MCF 10A (cell line): ENCODE measurements around the gene RBM11. TPM values are rescaled to one million over a fixed set of nuclear protein-coding genes. Genes with fewer than 3 reads are reported as not detected.

Experiments
- BruUV-seq: library from RNA; stranded (reverse); fragments of 400-500 nt; replicated peaks from 2 replicates; lab custom pipeline; 2021; lab: Mats Ljungman, UMichigan
- CTCF ChIA-PET: fragments of 300-600 bp; sonication (Branson Sonifier 250); formaldehyde crosslinking; extraction: SDS; loops from one replicate; lab custom pipeline; 2021; ENCODE audit warnings: antibody characterized with exemption, inconsistent platforms; lab: Yijun Ruan, JAX
- POLR2A ChIA-PET: fragments of 300-600, 350-650 bp; sonication (Branson Sonifier 250); formaldehyde crosslinking; extraction: SDS; loops from one replicate; lab custom pipeline; 2020; ENCODE audit warnings: antibody characterized with exemption, inconsistent platforms; lab: Yijun Ruan, JAX
- DNase-seq: peaks from one replicate; pipeline ENCODE4 v3.0.0-alpha.2; 2018; ENCODE audit not compliant: unreplicated experiment
- H3K27ac Mint-ChIP-seq: one replicate; pipeline ENCODE4 v1.8.0; 2022; ENCODE audit warnings: mild to moderate bottlenecking, low read depth, mixed read lengths; ENCODE audit not compliant: unreplicated experiment
- H3K27me3 Mint-ChIP-seq: one replicate; pipeline ENCODE4 v1.8.0; 2022; ENCODE audit warnings: mixed read lengths; ENCODE audit not compliant: insufficient read depth, unreplicated experiment
- H3K36me3 Mint-ChIP-seq: one replicate; pipeline ENCODE4 v1.8.0; 2022; ENCODE audit warnings: mild to moderate bottlenecking, moderate library complexity, mixed read lengths; ENCODE audit not compliant: insufficient read depth, unreplicated experiment
- H3K4me1 Mint-ChIP-seq: one replicate; pipeline ENCODE4 v1.8.0; 2022; ENCODE audit warnings: mixed read lengths; ENCODE audit not compliant: insufficient read depth, unreplicated experiment
- H3K4me3 Mint-ChIP-seq: one replicate; pipeline ENCODE4 v1.8.0; 2022; ENCODE audit warnings: mild to moderate bottlenecking, moderate library complexity, mixed read lengths; ENCODE audit not compliant: unreplicated experiment
- H3K9me3 Mint-ChIP-seq: one replicate; pipeline ENCODE4 v1.8.0; 2022; ENCODE audit warnings: mixed read lengths; ENCODE audit not compliant: unreplicated experiment
- intact Hi-C: fragments of 100-400 bp; cut with micrococcal nuclease; formaldehyde crosslinking; loops from 2 replicates; pipeline ENCODE4 v1.14.1; 2022
- total RNA-seq: library from RNA; stranded (reverse); gene quantifications from 2 replicates; pipeline ENCODE4 v1.2.3, GENCODE V29; 2022
- TF ChIP-seq, protein P1 (sequence below): fragments of 200-600 bp; IDR thresholded peaks from one replicate; pipeline ENCODE4 v1.8.0; 2022; ENCODE audit warnings: antibody characterized with exemption, mild to moderate bottlenecking; ENCODE audit not compliant: unreplicated experiment

The RBM11 gene
- total RNA-seq, 1 experiment from 2014 or later, result 3.9 TPM

DNA sequence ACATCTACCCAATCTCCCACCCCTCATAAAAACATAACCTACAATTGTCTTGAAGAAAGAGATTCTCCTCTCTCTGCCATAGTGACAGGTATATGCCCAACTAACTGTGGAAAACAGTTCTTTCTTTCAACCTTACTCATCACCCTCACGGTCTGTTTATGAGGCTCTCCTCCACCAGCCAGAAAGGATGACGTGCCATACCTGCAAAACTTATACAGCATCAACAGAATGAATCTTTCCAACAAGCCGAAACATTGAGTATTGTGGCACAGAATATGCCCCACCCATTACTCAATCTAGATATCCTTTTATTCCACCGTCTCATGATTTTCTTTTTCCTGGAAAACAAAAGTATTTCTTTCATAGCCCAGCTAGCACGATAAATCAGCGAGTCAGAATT is 55.7 kb downstream of the RBM11 start:
- ChIA-PET POLR2A (interaction anchor here (0.8 kb wide), 1 partner anchor 167 kb away, joined by 4 read pairs; no protein-coding TSS in a partner anchor), CTCF (interaction anchor here (2.2 kb wide), 1 partner anchor 12 kb away, joined by 12 read pairs; no protein-coding TSS in a partner anchor)
- BruUV-seq, result no TSS peak
- TF ChIP-seq, protein P1, sequence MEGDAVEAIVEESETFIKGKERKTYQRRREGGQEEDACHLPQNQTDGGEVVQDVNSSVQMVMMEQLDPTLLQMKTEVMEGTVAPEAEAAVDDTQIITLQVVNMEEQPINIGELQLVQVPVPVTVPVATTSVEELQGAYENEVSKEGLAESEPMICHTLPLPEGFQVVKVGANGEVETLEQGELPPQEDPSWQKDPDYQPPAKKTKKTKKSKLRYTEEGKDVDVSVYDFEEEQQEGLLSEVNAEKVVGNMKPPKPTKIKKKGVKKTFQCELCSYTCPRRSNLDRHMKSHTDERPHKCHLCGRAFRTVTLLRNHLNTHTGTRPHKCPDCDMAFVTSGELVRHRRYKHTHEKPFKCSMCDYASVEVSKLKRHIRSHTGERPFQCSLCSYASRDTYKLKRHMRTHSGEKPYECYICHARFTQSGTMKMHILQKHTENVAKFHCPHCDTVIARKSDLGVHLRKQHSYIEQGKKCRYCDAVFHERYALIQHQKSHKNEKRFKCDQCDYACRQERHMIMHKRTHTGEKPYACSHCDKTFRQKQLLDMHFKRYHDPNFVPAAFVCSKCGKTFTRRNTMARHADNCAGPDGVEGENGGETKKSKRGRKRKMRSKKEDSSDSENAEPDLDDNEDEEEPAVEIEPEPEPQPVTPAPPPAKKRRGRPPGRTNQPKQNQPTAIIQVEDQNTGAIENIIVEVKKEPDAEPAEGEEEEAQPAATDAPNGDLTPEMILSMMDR, result no peak
- no peaks in the 10 kb centered on the region for H3K27me3 Mint-ChIP-seq
- no peaks in the 10 kb centered on the region for H3K36me3 Mint-ChIP-seq
- H3K27ac Mint-ChIP-seq, result no peak overlapping the region
- H3K4me1 Mint-ChIP-seq, result peaks cover 12% of the 10 kb centered on the region
- intact Hi-C loops, result no loop called here
- no peaks in the 10 kb centered on the region for H3K9me3 Mint-ChIP-seq
- H3K4me3 Mint-ChIP-seq, result no peak overlapping the region
- no peak for DNase-seq

DNA sequence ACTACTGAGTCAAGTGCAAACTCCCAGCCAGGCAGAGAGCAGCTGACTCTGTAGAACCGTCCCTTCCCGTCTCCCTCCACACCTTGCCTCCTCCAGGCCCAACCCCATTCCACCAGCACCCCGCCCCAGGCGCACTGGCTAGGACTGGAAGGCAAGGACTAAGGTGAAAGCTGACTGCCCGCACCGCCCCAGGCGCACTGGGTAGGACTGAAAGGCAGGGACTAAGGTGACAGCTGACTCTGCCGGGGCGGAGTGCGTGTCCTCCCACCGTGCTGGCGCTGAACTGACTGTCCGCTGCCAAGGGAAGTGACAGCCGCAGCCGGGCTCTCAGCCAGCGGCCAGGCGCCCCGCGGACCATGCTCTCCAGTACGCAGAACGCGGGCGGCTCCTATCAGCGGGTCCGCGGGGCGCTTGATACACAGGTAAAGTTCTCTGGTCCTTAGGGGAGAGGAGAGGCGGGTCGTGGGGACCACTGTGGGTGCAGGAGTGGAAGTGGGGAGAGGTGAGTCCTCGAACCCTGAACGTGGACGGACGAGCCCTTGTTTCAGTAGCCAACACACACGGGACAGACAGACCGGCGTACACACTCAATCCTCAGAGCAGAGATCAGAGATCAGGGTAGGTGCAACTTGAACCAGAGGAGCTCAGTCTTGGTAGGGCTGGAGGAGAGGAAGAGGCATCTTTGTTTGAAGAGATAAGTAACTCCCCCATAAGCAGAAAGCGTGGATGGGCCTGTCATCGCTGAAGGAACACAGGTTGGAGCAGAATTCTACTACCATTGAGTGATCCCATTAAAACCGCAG is 58.0 kb downstream of the RBM11 start:
- Mint-ChIP-seq H3K27ac (no peak overlapping the region), H3K36me3 (no peaks in the 10 kb centered on the region), H3K9me3 (no peaks in the 10 kb centered on the region), H3K4me1 (peaks cover 12% of the 10 kb centered on the region), H3K27me3 (no peaks in the 10 kb centered on the region), H3K4me3 (no peak overlapping the region)
- ChIA-PET POLR2A (no interaction called here), CTCF (interaction anchor here (0.6 to 4.2 kb wide), 2 partner anchors 14 to 161 kb away, joined by 5 to 23 read pairs; no protein-coding TSS in a partner anchor)
- BruUV-seq, result no TSS peak
- TF ChIP-seq, protein P1, result no peak
- DNase-seq, result no peak
- intact Hi-C loops, result no loop called here

DNA sequence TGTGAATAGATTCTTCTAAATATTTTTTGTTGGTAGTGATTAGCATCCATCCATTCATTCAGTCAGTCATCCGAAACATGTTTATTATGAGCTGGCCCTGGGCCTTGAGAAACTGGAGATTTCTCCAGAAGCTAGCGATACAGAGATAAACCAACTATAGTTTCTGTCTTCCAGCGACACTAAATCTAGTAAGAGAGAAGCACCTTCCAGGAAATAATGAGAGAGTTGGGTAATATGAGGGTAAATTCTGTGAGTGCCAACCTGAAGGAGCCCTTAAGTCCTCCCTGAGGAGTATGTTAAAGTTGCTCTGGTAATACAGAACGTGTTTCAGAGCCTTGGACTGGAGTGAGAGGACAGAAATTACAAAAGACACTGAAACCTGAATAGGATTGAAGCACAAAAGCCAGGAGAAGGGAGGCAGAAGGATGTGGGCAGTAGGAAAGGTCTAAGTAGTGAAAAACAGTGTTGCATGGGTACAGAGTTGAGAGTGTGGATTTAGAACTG is 59.8 kb downstream of the RBM11 start:
- TF ChIP-seq, protein P1, result no peak
- Mint-ChIP-seq H3K9me3 (no peaks in the 10 kb centered on the region), H3K27me3 (no peaks in the 10 kb centered on the region), H3K4me1 (peaks cover 9% of the 10 kb centered on the region), H3K4me3 (no peak overlapping the region), H3K36me3 (no peaks in the 10 kb centered on the region), H3K27ac (no peak overlapping the region)
- intact Hi-C loops, result no loop called here
- no TSS peak for BruUV-seq
- ChIA-PET CTCF (interaction anchor here (0.6 to 4.2 kb wide), 2 partner anchors 16 to 601 kb away, joined by 3 to 23 read pairs; no protein-coding TSS in a partner anchor), POLR2A (interaction anchor here (0.7 kb wide), 1 partner anchor 497 kb away, joined by 3 read pairs; no protein-coding TSS in a partner anchor)
- no peak for DNase-seq

Other genes starting within 250 kb of the RBM11 start
- not detected in 2 replicates for gene LIPI, start 5.2 kb upstream of the RBM11 start, total RNA-seq
- gene HSPA13, start 167.0 kb downstream of the RBM11 start, total RNA-seq, result 97.5 and 126 TPM in 2 replicates